ENCODE data around the gene CADM2. TPM values are rescaled to one million over a fixed set of nuclear protein-coding genes. Genes with fewer than 3 reads are reported as not detected.

Gene CADM2
- total and polyA plus RNA-seq, 4 donors: 42.2 to 133 (median 81.1) TPM

GRCh38 chr3:85881833-85882393 is 923.1 kb downstream of the CADM2 start:
- Histone ChIP-seq H3K27ac (ENCODE audit: low read depth, low read length) (no peak overlapping the region), H3K4me3 (ENCODE audit: low read depth, low read length) (no peak overlapping the region), H3K36me3 (ENCODE audit: control insufficient read depth, insufficient read depth, low read length) (no peaks in the 10 kb centered on the region), H3K27me3 (ENCODE audit: control insufficient read depth, insufficient read depth, low read length) (no peaks in the 10 kb centered on the region), H3K9me3 (ENCODE audit: control insufficient read depth, insufficient read depth, low read length) (no peaks in the 10 kb centered on the region), H3K4me1 (ENCODE audit: control insufficient read depth, insufficient read depth, low read length) (no peaks in the 10 kb centered on the region)
- WGBS (ENCODE audit: insufficient coverage): 83% methylated on average over 1 of the region's 6 CpGs
- no peak for DNase-seq (ENCODE audit: low read depth in 4 of 6, low spot score in 6 of 6)

- Histone ChIP-seq H3K27ac (ENCODE audit: low read depth, low read length) (no peak overlapping the region), H3K4me3 (ENCODE audit: low read depth, low read length) (no peak overlapping the region), H3K36me3 (ENCODE audit: control insufficient read depth, insufficient read depth, low read length) (no peaks in the 10 kb centered on the region), H3K27me3 (ENCODE audit: control insufficient read depth, insufficient read depth, low read length) (no peaks in the 10 kb centered on the region), H3K9me3 (ENCODE audit: control insufficient read depth, insufficient read depth, low read length) (no peaks in the 10 kb centered on the region), H3K4me1 (ENCODE audit: control insufficient read depth, insufficient read depth, low read length) (no peaks in the 10 kb centered on the region)
- no peak for DNase-seq (ENCODE audit: low read depth in 4 of 6, low spot score in 6 of 6)
- WGBS (ENCODE audit: insufficient coverage): no CpG with 5 or more reads among the region's 3 CpGs
Observed at GRCh38 chr3:85890043-85890555, 931.3 kb downstream of the CADM2 start.

DNA sequence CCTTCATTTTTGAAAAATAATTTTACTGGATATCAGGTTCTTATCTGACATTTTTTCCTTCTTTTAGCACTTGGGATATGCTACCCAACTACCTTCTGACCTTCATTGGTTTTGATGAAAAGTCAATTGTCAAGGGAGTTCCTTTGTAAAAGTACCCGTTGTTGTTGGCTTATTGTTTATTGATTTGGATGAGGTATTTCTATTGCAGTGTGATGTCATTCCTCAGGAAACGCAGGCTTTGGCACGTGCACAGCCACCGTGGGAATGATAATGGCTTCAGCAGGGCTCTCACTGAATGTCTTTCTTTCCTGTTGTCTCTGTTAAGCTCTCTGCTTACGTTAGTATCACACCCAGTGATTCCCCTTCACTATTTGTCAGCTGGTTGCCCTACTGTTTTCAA is 944.6 kb downstream of the CADM2 start:
- no peak overlapping the region for H3K27ac ChIP-seq (ENCODE audit: low read depth, low read length)
- no peak for DNase-seq (ENCODE audit: low read depth in 4 of 6, low spot score in 6 of 6)
- no peaks in the 10 kb centered on the region for H3K36me3 ChIP-seq (ENCODE audit: control insufficient read depth, insufficient read depth, low read length)
- H3K4me1 ChIP-seq (ENCODE audit: control insufficient read depth, insufficient read depth, low read length): no peaks in the 10 kb centered on the region
- no peaks in the 10 kb centered on the region for H3K27me3 ChIP-seq (ENCODE audit: control insufficient read depth, insufficient read depth, low read length)
- H3K9me3 ChIP-seq (ENCODE audit: control insufficient read depth, insufficient read depth, low read length): no peaks in the 10 kb centered on the region
- 41% methylated on average over 3 of the region's 5 CpGs for WGBS (ENCODE audit: insufficient coverage)
- no peak overlapping the region for H3K4me3 ChIP-seq (ENCODE audit: low read depth, low read length)

DNA sequence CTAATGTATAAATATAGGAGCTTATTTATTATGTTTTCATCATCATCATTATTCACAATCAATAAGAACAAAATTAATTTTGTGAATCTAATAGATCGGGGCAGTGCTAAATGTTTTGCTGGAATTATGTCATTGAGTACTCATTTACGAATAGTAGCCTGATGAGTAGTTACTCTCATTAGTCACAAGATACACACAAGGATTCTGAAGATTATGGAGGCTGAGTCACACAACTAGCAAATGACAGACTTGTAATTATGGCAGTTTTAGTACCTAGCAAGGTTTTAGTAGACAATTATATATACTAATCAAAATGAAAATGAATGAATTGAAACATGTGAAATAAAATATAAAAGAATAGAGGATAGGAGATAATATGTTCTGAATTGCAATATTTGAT is 954.2 kb downstream of the CADM2 start:
- no peak for DNase-seq (ENCODE audit: low read depth in 4 of 6, low spot score in 6 of 6)
- no peaks in the 10 kb centered on the region for H3K27me3 ChIP-seq (ENCODE audit: control insufficient read depth, insufficient read depth, low read length)
- no peaks in the 10 kb centered on the region for H3K4me1 ChIP-seq (ENCODE audit: control insufficient read depth, insufficient read depth, low read length)
- no CpG with 5 or more reads among the region's 2 CpGs for WGBS (ENCODE audit: insufficient coverage)
- H3K4me3 ChIP-seq (ENCODE audit: low read depth, low read length): no peak overlapping the region
- H3K9me3 ChIP-seq (ENCODE audit: control insufficient read depth, insufficient read depth, low read length): no peaks in the 10 kb centered on the region
- H3K36me3 ChIP-seq (ENCODE audit: control insufficient read depth, insufficient read depth, low read length): no peaks in the 10 kb centered on the region
- no peak overlapping the region for H3K27ac ChIP-seq (ENCODE audit: low read depth, low read length)

DNA sequence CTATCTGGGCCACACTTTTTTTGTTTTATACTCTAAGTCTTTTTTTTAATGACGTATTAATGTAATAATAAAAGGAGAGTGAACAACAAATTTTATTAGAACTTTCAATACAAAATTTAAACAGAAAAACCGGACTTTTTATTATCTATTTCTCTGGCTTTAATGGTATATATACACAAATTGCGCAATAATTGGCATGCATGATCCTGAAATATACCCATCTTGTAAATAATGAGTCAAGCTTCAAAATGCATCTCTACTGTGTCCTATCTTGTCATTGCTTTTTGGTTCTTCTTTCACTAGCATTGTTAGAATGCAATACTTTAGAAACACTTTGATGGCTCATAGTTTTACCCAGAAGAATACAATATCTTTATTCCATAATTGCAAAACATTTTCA is 963.6 kb downstream of the CADM2 start:
- H3K9me3 ChIP-seq (ENCODE audit: control insufficient read depth, insufficient read depth, low read length): no peaks in the 10 kb centered on the region
- no CpG with 5 or more reads among the region's 3 CpGs for WGBS (ENCODE audit: insufficient coverage)
- no peak overlapping the region for H3K27ac ChIP-seq (ENCODE audit: low read depth, low read length)

DNA sequence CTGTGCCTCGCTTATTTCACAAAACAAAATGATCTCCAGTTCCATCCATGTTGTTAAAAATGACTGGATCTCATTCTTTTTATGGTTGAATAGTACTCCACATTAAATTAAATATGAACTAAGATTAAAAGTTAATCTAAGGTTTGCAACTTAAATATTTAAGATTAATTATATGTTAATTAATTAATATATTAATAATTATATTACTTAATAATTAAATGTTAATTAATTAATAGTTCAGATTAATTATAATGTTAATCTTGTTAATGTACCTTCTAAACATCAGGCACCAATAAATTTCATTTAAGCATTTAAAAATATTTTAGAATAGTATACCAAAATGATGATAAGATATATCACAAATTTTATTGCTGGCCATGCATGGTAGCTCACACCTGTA is 971.9 kb downstream of the CADM2 start:
- H3K4me1 ChIP-seq (ENCODE audit: control insufficient read depth, insufficient read depth, low read length): no peaks in the 10 kb centered on the region
- H3K36me3 ChIP-seq (ENCODE audit: control insufficient read depth, insufficient read depth, low read length): no peaks in the 10 kb centered on the region
- no peak overlapping the region for H3K4me3 ChIP-seq (ENCODE audit: low read depth, low read length)
- H3K27ac ChIP-seq (ENCODE audit: low read depth, low read length): no peak overlapping the region
- H3K9me3 ChIP-seq (ENCODE audit: control insufficient read depth, insufficient read depth, low read length): no peaks in the 10 kb centered on the region
- no CpG with 5 or more reads among the region's 1 CpG for WGBS (ENCODE audit: insufficient coverage)
- no peak for DNase-seq (ENCODE audit: low read depth in 4 of 6, low spot score in 6 of 6)
- no peaks in the 10 kb centered on the region for H3K27me3 ChIP-seq (ENCODE audit: control insufficient read depth, insufficient read depth, low read length)

More for the DNA sequence above, 963.6 kb downstream of the CADM2 start:
- H3K4me3 ChIP-seq (ENCODE audit: low read depth, low read length): no peak overlapping the region
- DNase-seq (ENCODE audit: low read depth in 4 of 6, low spot score in 6 of 6): no peak
- H3K36me3 ChIP-seq (ENCODE audit: control insufficient read depth, insufficient read depth, low read length): no peaks in the 10 kb centered on the region
- H3K4me1 ChIP-seq (ENCODE audit: control insufficient read depth, insufficient read depth, low read length): no peaks in the 10 kb centered on the region
- no peaks in the 10 kb centered on the region for H3K27me3 ChIP-seq (ENCODE audit: control insufficient read depth, insufficient read depth, low read length)

DNA sequence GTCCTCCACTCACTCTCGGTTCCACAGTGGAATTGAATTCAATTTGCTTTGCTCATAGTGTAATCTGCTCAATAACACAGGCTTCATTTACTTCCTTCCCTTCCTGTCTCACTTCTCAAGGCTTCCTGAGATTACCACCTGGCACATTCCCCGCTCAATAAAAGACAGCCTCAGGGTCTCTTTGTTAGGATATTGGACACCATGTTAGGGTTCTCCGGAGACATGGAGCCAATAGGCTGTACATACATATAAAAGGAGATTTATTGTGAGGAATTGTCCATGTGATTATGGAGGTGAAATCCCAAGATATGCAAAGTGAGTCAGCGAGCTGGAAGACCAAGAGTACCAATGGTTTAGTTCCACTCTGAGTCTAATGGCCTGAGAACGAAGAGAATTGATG is 974.5 kb downstream of the CADM2 start:
- no peaks in the 10 kb centered on the region for H3K36me3 ChIP-seq (ENCODE audit: control insufficient read depth, insufficient read depth, low read length)
- no peak for DNase-seq (ENCODE audit: low read depth in 4 of 6, low spot score in 6 of 6)
- H3K4me3 ChIP-seq (ENCODE audit: low read depth, low read length): no peak overlapping the region
- H3K27me3 ChIP-seq (ENCODE audit: control insufficient read depth, insufficient read depth, low read length): no peaks in the 10 kb centered on the region
- no peak overlapping the region for H3K27ac ChIP-seq (ENCODE audit: low read depth, low read length)
- H3K4me1 ChIP-seq (ENCODE audit: control insufficient read depth, insufficient read depth, low read length): no peaks in the 10 kb centered on the region
- 90% methylated on average over 3 of the region's 5 CpGs for WGBS (ENCODE audit: insufficient coverage)
- H3K9me3 ChIP-seq (ENCODE audit: control insufficient read depth, insufficient read depth, low read length): no peaks in the 10 kb centered on the region

DNA sequence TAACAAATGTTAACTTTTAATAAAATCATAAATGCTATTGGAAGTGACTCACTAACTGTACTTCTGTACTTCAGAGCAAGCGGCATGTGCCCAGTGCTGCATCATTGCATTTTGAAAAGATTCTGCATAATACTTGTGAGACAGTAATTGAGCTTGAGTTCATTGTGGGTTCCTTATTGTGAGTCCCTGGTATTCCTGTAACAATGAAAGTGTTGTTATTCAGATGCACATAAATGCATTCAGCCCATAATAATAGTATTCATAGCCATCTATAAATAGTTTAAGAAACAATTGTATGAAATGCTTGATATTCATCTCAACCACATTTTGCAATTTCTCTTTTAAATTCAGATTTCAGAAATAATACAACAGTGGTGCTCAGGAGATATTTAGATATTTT is 976.4 kb downstream of the CADM2 start:
- Histone ChIP-seq H3K4me1 (ENCODE audit: control insufficient read depth, insufficient read depth, low read length) (no peaks in the 10 kb centered on the region), H3K9me3 (ENCODE audit: control insufficient read depth, insufficient read depth, low read length) (no peaks in the 10 kb centered on the region), H3K27me3 (ENCODE audit: control insufficient read depth, insufficient read depth, low read length) (no peaks in the 10 kb centered on the region), H3K27ac (ENCODE audit: low read depth, low read length) (no peak overlapping the region), H3K4me3 (ENCODE audit: low read depth, low read length) (no peak overlapping the region), H3K36me3 (ENCODE audit: control insufficient read depth, insufficient read depth, low read length) (no peaks in the 10 kb centered on the region)
- no peak for DNase-seq (ENCODE audit: low read depth in 4 of 6, low spot score in 6 of 6)
- WGBS (ENCODE audit: insufficient coverage): no CpG with 5 or more reads among the region's 1 CpG

DNA sequence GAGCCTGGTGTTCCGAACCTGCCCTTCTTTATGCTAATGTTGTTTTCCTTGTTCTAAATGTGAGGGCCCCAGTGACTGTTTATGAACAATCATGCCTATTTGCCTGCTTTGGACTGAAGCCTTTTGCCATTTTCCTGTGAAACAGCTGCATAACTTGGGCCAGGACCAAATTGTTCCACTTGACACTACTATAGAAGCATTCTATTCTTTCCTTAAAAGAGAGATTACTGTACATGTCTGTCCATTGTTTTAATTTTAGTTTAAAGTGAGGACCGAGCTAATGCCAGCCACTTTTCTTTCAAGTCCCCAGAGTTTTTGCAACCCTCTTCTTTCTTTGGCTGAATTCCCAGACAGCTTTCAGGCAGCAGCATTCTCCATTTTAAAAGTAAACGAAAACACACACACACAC is 980.3 kb downstream of the CADM2 start:
- no peak overlapping the region for H3K27ac ChIP-seq (ENCODE audit: low read depth, low read length)
- peak; percentile 31 to 88 (median 58) for DNase-seq (ENCODE audit: low read depth in 4 of 6, low spot score in 6 of 6)

DNA sequence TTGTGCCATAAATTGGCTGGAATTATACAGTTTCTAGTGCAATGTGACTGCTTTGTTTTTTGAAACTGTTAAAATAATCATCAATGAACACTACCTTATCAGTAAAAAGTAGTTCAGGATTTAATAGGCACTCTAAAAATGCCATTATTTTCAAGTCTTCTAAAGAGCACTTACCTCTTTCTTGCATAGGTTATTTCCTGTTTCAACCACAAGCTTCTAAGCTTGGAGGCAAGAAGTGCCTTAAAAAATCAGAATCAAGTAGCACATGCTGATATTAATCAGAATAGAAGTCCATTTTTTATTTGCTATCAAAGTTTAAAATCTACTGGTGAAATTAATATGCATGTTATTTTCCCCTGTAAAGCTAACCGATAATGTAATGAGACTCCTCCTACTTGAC is 991.6 kb downstream of the CADM2 start:
- no CpG with 5 or more reads among the region's 1 CpG for WGBS (ENCODE audit: insufficient coverage)
- H3K36me3 ChIP-seq (ENCODE audit: control insufficient read depth, insufficient read depth, low read length): no peaks in the 10 kb centered on the region
- H3K4me1 ChIP-seq (ENCODE audit: control insufficient read depth, insufficient read depth, low read length): no peaks in the 10 kb centered on the region

More for the DNA sequence above, 980.3 kb downstream of the CADM2 start:
- H3K9me3 ChIP-seq (ENCODE audit: control insufficient read depth, insufficient read depth, low read length): no peaks in the 10 kb centered on the region
- WGBS (ENCODE audit: insufficient coverage): no CpG with 5 or more reads among the region's 3 CpGs
- H3K4me3 ChIP-seq (ENCODE audit: low read depth, low read length): no peak overlapping the region
- H3K36me3 ChIP-seq (ENCODE audit: control insufficient read depth, insufficient read depth, low read length): no peaks in the 10 kb centered on the region
- H3K27me3 ChIP-seq (ENCODE audit: control insufficient read depth, insufficient read depth, low read length): no peaks in the 10 kb centered on the region
- H3K4me1 ChIP-seq (ENCODE audit: control insufficient read depth, insufficient read depth, low read length): no peaks in the 10 kb centered on the region

More for the DNA sequence above, 991.6 kb downstream of the CADM2 start:
- Histone ChIP-seq H3K4me3 (ENCODE audit: low read depth, low read length) (no peak overlapping the region), H3K27me3 (ENCODE audit: control insufficient read depth, insufficient read depth, low read length) (no peaks in the 10 kb centered on the region), H3K9me3 (ENCODE audit: control insufficient read depth, insufficient read depth, low read length) (no peaks in the 10 kb centered on the region), H3K27ac (ENCODE audit: low read depth, low read length) (no peak overlapping the region)
- no peak for DNase-seq (ENCODE audit: low read depth in 4 of 6, low spot score in 6 of 6)
